Skin epidermis (tissue), 12 donors: ENCODE measurements around the gene NBDY.

Experiments
- H3K27ac ChIP-seq, 21 experiments: fragments of 200-600 bp; sonication (generic) in 11 of 21; one replicate each; pipeline ENCODE4 v1.5.0; 2020; ENCODE audit warnings: mild to moderate bottlenecking in 3 of 21, inconsistent platforms in 2 of 21, moderate library complexity in 2 of 21
- H3K4me3 ChIP-seq, 7 experiments: fragments of 200-600 bp; sonication (generic) in 2 of 7; one replicate each; pipeline ENCODE4 v1.5.0; 2020; ENCODE audit warnings: inconsistent platforms in 2 of 7, mild to moderate bottlenecking in 2 of 7, moderate library complexity in 1 of 7

The NBDY gene

GRCh38 chrX:56857042-56857441 lies 128.0 kb downstream of the NBDY start:
- Histone ChIP-seq H3K4me3 (no peak overlapping the region), H3K27ac (no peak overlapping the region)

- H3K4me3 ChIP-seq, result no peak overlapping the region
- no peak overlapping the region for H3K27ac ChIP-seq
Observed at GRCh38 chrX:56860888-56861287, 131.8 kb downstream of the NBDY start.
